ENCODE data around the gene CEP104. TPM values are rescaled to one million over a fixed set of nuclear protein-coding genes. Genes with fewer than 3 reads are reported as not detected.
"Not testable (repeated sequence)": the region's sequence is repeated elsewhere in the genome, so short reads cannot be mapped to it uniquely, and the experiment has no call there.

CEP104 gene
- total RNA-seq, 6 experiments from 2014 or later: 16.7 to 36.4 (median 26.6) TPM

- 100% methylated on average over 2 of the region's 2 CpGs for WGBS (ENCODE audit: insufficient coverage, low coverage, low lambda C conversion rate, missing lambda C conversion rate)
Measured at GRCh38 chr1:3814065-3814464, 42.9 kb downstream of the CEP104 start.

DNA sequence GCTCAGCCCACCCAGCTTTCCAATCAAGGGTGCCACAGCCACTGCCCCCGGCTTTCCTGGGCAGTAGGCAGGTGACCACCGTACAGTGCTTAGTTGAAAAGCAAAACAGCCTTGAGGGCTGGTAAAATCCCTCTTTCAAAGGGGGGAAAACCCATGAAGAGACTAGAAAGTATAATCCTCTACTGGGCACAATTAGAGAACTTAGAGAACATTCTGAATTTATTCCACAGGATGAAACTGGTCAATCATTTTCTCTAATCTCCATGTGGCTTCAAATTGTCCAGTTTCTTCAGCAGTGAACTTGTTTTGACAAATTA lies 45.5 kb downstream of the CEP104 start:
- no peak for DNase-seq
- TF ChIP-seq, protein P1, sequence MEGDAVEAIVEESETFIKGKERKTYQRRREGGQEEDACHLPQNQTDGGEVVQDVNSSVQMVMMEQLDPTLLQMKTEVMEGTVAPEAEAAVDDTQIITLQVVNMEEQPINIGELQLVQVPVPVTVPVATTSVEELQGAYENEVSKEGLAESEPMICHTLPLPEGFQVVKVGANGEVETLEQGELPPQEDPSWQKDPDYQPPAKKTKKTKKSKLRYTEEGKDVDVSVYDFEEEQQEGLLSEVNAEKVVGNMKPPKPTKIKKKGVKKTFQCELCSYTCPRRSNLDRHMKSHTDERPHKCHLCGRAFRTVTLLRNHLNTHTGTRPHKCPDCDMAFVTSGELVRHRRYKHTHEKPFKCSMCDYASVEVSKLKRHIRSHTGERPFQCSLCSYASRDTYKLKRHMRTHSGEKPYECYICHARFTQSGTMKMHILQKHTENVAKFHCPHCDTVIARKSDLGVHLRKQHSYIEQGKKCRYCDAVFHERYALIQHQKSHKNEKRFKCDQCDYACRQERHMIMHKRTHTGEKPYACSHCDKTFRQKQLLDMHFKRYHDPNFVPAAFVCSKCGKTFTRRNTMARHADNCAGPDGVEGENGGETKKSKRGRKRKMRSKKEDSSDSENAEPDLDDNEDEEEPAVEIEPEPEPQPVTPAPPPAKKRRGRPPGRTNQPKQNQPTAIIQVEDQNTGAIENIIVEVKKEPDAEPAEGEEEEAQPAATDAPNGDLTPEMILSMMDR (IDR thresholded peaks at IDR 0.05): no peak
- no peak for TF ChIP-seq POLR2A (IDR thresholded peaks at IDR 0.05)
- no peaks in the 10 kb centered on the region for H3K27me3 ChIP-seq
- H3K27ac ChIP-seq: no peak overlapping the region
- H3K36me3 ChIP-seq: peaks cover 0 to 10% (median 5%) of the 10 kb centered on the region in 4 donors
- no peaks in the 10 kb centered on the region for H3K9me3 ChIP-seq
- no peak for ATAC-seq
- no peaks in the 10 kb centered on the region for H3K4me1 ChIP-seq
- 60% methylated on average over 1 of the region's 2 CpGs for WGBS (ENCODE audit: insufficient coverage, low coverage, low lambda C conversion rate, missing lambda C conversion rate)
- intact Hi-C loops (cut with DNase I): no loop called here
- H3K4me3 ChIP-seq: no peak overlapping the region

More at GRCh38 chr1:3814065-3814464, 42.9 kb downstream of the CEP104 start:
- Histone ChIP-seq H3K4me3 (no peak overlapping the region), H3K27ac (no peak overlapping the region), H3K4me1 (no peaks in the 10 kb centered on the region), H3K36me3 (peaks cover 0 to 10% (median 5%) of the 10 kb centered on the region in 4 donors), H3K27me3 (no peaks in the 10 kb centered on the region), H3K9me3 (no peaks in the 10 kb centered on the region)
- ATAC-seq: no peak
- TF ChIP-seq, protein P1 (IDR thresholded peaks at IDR 0.05): no peak
- TF ChIP-seq POLR2A (IDR thresholded peaks at IDR 0.05): no peak
- peak in 1 of 3 donors; percentile 7 for DNase-seq
- intact Hi-C loops (cut with DNase I): no loop called here

GRCh38 chr1:3810149-3810761 lies 46.8 kb downstream of the CEP104 start:
- H3K36me3 ChIP-seq; intact Hi-C loops (cut with DNase I); H3K4me1 ChIP-seq; H3K4me3 ChIP-seq; H3K27me3 ChIP-seq; H3K27ac ChIP-seq; H3K9me3 ChIP-seq; ATAC-seq: not testable (repeated sequence)
- 73% methylated on average over 3 of the region's 9 CpGs for whole genome bisulfite sequencing (ENCODE audit: insufficient coverage, low coverage, low lambda C conversion rate, missing lambda C conversion rate)
- DNase-seq: peak in 1 of 3 donors; percentile 1

- WGBS (ENCODE audit: insufficient coverage, low coverage, low lambda C conversion rate, missing lambda C conversion rate): no CpG with 5 or more reads among the region's 7 CpGs
Measured at GRCh38 chr1:3809680-3810079, 47.3 kb downstream of the CEP104 start.

DNA sequence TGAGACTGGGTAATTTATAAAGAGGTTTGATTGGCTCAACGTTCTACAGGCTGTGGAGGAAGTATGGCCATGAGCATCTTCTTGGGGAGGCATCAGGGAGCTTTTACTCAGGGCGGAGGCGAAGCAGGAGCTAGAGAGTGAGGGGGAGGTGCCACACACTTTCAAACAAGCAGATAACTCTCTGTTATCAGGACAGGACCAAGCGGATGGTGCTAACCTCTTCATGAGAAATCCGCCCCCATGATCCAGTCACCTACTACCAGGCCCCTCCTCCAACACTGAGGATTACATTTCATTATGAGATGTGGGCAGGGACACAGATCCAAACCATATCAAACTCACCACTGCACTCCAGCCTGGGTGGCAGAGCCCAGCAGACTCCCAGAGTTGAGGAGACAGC lies 49.2 kb downstream of the CEP104 start:
- intact Hi-C loops (cut with DNase I): no loop called here
- no peaks in the 10 kb centered on the region for H3K9me3 ChIP-seq
- 70% methylated on average over 3 of the region's 5 CpGs for WGBS (ENCODE audit: insufficient coverage, low coverage, low lambda C conversion rate, missing lambda C conversion rate)
- DNase-seq (no peak), ATAC-seq (no peak)
- no peaks in the 10 kb centered on the region for H3K4me1 ChIP-seq
- H3K4me3 ChIP-seq: no peak overlapping the region
- TF ChIP-seq, protein P1 (IDR thresholded peaks at IDR 0.05): no peak
- TF ChIP-seq POLR2A (IDR thresholded peaks at IDR 0.05): no peak
- H3K27ac ChIP-seq: no peak overlapping the region
- H3K36me3 ChIP-seq: no peaks in the 10 kb centered on the region
- no peaks in the 10 kb centered on the region for H3K27me3 ChIP-seq

More at GRCh38 chr1:3809680-3810079, 47.3 kb downstream of the CEP104 start:
- no peak overlapping the region for H3K4me3 ChIP-seq
- TF ChIP-seq, protein P1 (IDR thresholded peaks at IDR 0.05): no peak
- no peak for TF ChIP-seq POLR2A (IDR thresholded peaks at IDR 0.05)
- H3K36me3 ChIP-seq: peaks cover 0 to 4% (median 0%) of the 10 kb centered on the region in 4 donors
- no peak overlapping the region for H3K27ac ChIP-seq
- no peaks in the 10 kb centered on the region for H3K4me1 ChIP-seq
- ATAC-seq: no peak
- H3K9me3 ChIP-seq: no peaks in the 10 kb centered on the region
- DNase-seq: no peak
- no peaks in the 10 kb centered on the region for H3K27me3 ChIP-seq
- intact Hi-C loops (cut with DNase I): no loop called here
